ENCODE measurements around the gene MBNL2. TPM values are rescaled to one million over a fixed set of nuclear protein-coding genes. Genes with fewer than 3 reads are reported as not detected.

MBNL2 gene
- total RNA-seq, 1 experiment from 2014 or later: 0.17 TPM

- Histone ChIP-seq H3K9me3 (ENCODE audit: control insufficient read depth, low read depth, low read length) (no peaks in the 10 kb centered on the region), H3K27ac (ENCODE audit: insufficient read length, low read depth, low read length) (no peak overlapping the region), H3K56ac (ENCODE audit: insufficient read length, low read depth, low read length) (no peak overlapping the region), H3K79me2 (ENCODE audit: insufficient read depth, low read length) (no peaks in the 10 kb centered on the region), H3K4me1 (ENCODE audit: insufficient read depth, low read length) (no peaks in the 10 kb centered on the region), H3K27me3 (ENCODE audit: insufficient read depth, low read length) (no peaks in the 10 kb centered on the region), H3K14ac (ENCODE audit: insufficient read depth, low read length) (no peak overlapping the region), H3K4me2 (ENCODE audit: insufficient read depth, insufficient read length, low read length) (no peak overlapping the region), H3K18ac (ENCODE audit: insufficient read length, low read depth, low read length) (no peak overlapping the region), H3T11ph (ENCODE audit: low read length) (no peak overlapping the region), H4K5ac (ENCODE audit: insufficient read length, low read depth, low read length) (no peak overlapping the region), H2BK20ac (ENCODE audit: low read depth, low read length, poor library complexity, severe bottlenecking) (no peak overlapping the region), H4K91ac (ENCODE audit: insufficient read length, low read depth, low read length) (no peak overlapping the region), H2AK5ac (ENCODE audit: insufficient read length, low read length) (no peak overlapping the region), H4K20me1 (ENCODE audit: control insufficient read depth, insufficient read depth, insufficient read length) (no peaks in the 10 kb centered on the region), H3K23me2 (ENCODE audit: insufficient read length, low read depth, low read length, poor library complexity, severe bottlenecking) (no peaks in the 10 kb centered on the region), H2AFZ (ENCODE audit: low read length) (no peak overlapping the region), H2BK5ac (ENCODE audit: insufficient read length, low read length) (no peak overlapping the region), H3K9ac (ENCODE audit: extremely low read depth, insufficient read length, low read length) (no peak overlapping the region), H2BK120ac (ENCODE audit: low read depth, low read length, poor library complexity, severe bottlenecking) (no peak overlapping the region), H4K8ac (replicated peaks; ENCODE audit: insufficient read length, low read depth, low read length) (no peak overlapping the region), H3K79me1 (ENCODE audit: insufficient read depth, low read depth, low read length, poor library complexity, severe bottlenecking) (no peaks in the 10 kb centered on the region), H2BK15ac (ENCODE audit: low read depth, low read length) (no peak overlapping the region), H2BK12ac (ENCODE audit: insufficient read length, low read depth, low read length) (no peak overlapping the region), H3K23ac (ENCODE audit: insufficient read length, low read depth, low read length) (no peak overlapping the region), H3K4ac (ENCODE audit: low read depth, low read length) (no peak overlapping the region)
- Mint-ChIP-seq H3K9me3 (no peaks in the 10 kb centered on the region), H3K4me1 (no peaks in the 10 kb centered on the region), H3K27ac (no peak overlapping the region; a peak in 1 of 7 replicates), H3K27me3 (ENCODE audit: low read depth) (peaks cover 47% of the 10 kb centered on the region), H3K4me3 (no peak overlapping the region), H3K36me3 (ENCODE audit: insufficient read depth in 1 of 3, low read depth in 3 of 3) (no peaks in the 10 kb centered on the region)
- WGBS (ENCODE audit: extremely low coverage, insufficient read length, low lambda C conversion rate): no CpG with 5 or more reads among the region's 8 CpGs
- DNase-seq: no peak
- TF ChIP-seq CTCF (conservative IDR thresholded peaks at IDR 0.05): no peak
These were observed 33.9 kb upstream of the MBNL2 start for GRCh38 chr13:97188207-97188606.

Data from H9 (cell line).